OCI-LY1 (cell line): ENCODE data around the gene ELMO1.

Source experiments
- H2AFZ ChIP-seq: fragments of 200-600 bp; sonication (generic), shearing (Covaris generic); 2 replicates; pipeline ENCODE4 v1.6.0; 2014; ENCODE audit warnings: antibody characterized with exemption, mild to moderate bottlenecking, low read length
- H3F3A ChIP-seq: fragments of 200-600 bp; sonication (generic), shearing (Covaris generic); 2 replicates; pipeline ENCODE4 v1.6.0; 2014; ENCODE audit warnings: mild to moderate bottlenecking, antibody characterized with exemption, low read length, moderate library complexity; ENCODE audit not compliant: insufficient read depth
- H3K27ac ChIP-seq: fragments of 200-600 bp; sonication (generic); 2 replicates; pipeline ENCODE4 v1.5.1; 2014; ENCODE audit warnings: low read length, mixed run types, mild to moderate bottlenecking, low read depth; ENCODE audit not compliant: poor library complexity, severe bottlenecking
- H3K27me3 ChIP-seq: fragments of 200-600 bp; sonication (generic); 2 replicates; pipeline ENCODE4 v1.6.0; 2014; ENCODE audit warnings: antibody characterized with exemption, mild to moderate bottlenecking, low read length, moderate library complexity; ENCODE audit not compliant: insufficient read depth
- H3K36me3 ChIP-seq: fragments of 200-600 bp; sonication (generic); 2 replicates; pipeline ENCODE4 v1.6.1; 2014; ENCODE audit warnings: mild to moderate bottlenecking, antibody characterized with exemption, low read length, moderate library complexity, mixed read lengths; ENCODE audit not compliant: insufficient read depth
- H3K4me1 ChIP-seq: fragments of 200-600 bp; sonication (generic); 2 replicates; pipeline ENCODE4 v1.5.1; 2014; ENCODE audit warnings: mild to moderate bottlenecking, low read length, moderate library complexity; ENCODE audit not compliant: insufficient read depth, severe bottlenecking
- H3K4me2 ChIP-seq: fragments of 200-600 bp; sonication (generic), shearing (Covaris generic); 2 replicates; pipeline ENCODE4 v1.6.1; 2014; ENCODE audit warnings: low read length
- H3K4me3 ChIP-seq: fragments of 200-600 bp; sonication (generic); 2 replicates; pipeline ENCODE4 v1.5.1; 2014; ENCODE audit warnings: low read length, low read depth, mild to moderate bottlenecking, mixed read lengths; ENCODE audit not compliant: poor library complexity, severe bottlenecking
- H3K79me2 ChIP-seq: fragments of 200-600 bp; shearing (Covaris generic); 2 replicates; pipeline ENCODE4 v1.6.1; 2016; ENCODE audit warnings: mixed run types, low read length, mixed read lengths; ENCODE audit not compliant: insufficient read depth
- H3K9ac ChIP-seq: fragments of 200-600 bp; sonication (generic), shearing (Covaris generic); 2 replicates; pipeline ENCODE4 v1.6.1; 2014; ENCODE audit warnings: mild to moderate bottlenecking, low read length, mixed read lengths
- H3K9me2 ChIP-seq: fragments of 200-600 bp; sonication (generic), shearing (Covaris generic); 2 replicates; pipeline ENCODE4 v1.6.1; 2014; ENCODE audit warnings: low read depth, mild to moderate bottlenecking, low read length, mixed read lengths
- H3K9me3 ChIP-seq: fragments of 200-600 bp; shearing (Covaris generic); 2 replicates; pipeline ENCODE4 v1.6.1; 2014; ENCODE audit warnings: low read length, mixed read lengths
- H4K20me1 ChIP-seq: fragments of 200-600 bp; sonication (generic), shearing (Covaris generic); 2 replicates; pipeline ENCODE4 v1.6.0; 2016; ENCODE audit warnings: mild to moderate bottlenecking, low read length; ENCODE audit not compliant: insufficient read depth
- EZH2 ChIP-seq: fragments of 200-600 bp; sonication (generic), shearing (Covaris generic); IDR thresholded peaks from 2 replicates; pipeline ENCODE4 v1.8.0; 2017; ENCODE audit warnings: borderline replicate concordance, mixed run types, mild to moderate bottlenecking, antibody characterized with exemption, low read length, moderate library complexity, mixed read lengths
- TF ChIP-seq, protein P1 (sequence below): fragments of 200-600 bp; sonication (generic), shearing (Covaris generic); IDR thresholded peaks from 2 replicates; pipeline ENCODE4 v1.5.1; 2017; ENCODE audit warnings: mild to moderate bottlenecking, antibody characterized with exemption, low read length, moderate library complexity, mixed read lengths

Gene ELMO1

GRCh38 chr7:37471619-37472018 lies 23.0 kb upstream of the ELMO1 start:
- Histone ChIP-seq H3K9ac (no peak overlapping the region), H3K27ac (no peak overlapping the region), H2AFZ (no peak overlapping the region), H3K9me2 (no peaks in the 10 kb centered on the region), H3K27me3 (peaks cover 6% of the 10 kb centered on the region; the same call in 1 of the 2 replicates), H4K20me1 (no peaks in the 10 kb centered on the region), H3F3A (no peaks in the 10 kb centered on the region), H3K9me3 (peaks cover 8% of the 10 kb centered on the region; the same call in 1 of the 2 replicates), H3K4me1 (no peaks in the 10 kb centered on the region), H3K36me3 (no peaks in the 10 kb centered on the region), H3K4me2 (no peak overlapping the region), H3K79me2 (no peaks in the 10 kb centered on the region), H3K4me3 (no peak overlapping the region)
- TF ChIP-seq, protein P1, sequence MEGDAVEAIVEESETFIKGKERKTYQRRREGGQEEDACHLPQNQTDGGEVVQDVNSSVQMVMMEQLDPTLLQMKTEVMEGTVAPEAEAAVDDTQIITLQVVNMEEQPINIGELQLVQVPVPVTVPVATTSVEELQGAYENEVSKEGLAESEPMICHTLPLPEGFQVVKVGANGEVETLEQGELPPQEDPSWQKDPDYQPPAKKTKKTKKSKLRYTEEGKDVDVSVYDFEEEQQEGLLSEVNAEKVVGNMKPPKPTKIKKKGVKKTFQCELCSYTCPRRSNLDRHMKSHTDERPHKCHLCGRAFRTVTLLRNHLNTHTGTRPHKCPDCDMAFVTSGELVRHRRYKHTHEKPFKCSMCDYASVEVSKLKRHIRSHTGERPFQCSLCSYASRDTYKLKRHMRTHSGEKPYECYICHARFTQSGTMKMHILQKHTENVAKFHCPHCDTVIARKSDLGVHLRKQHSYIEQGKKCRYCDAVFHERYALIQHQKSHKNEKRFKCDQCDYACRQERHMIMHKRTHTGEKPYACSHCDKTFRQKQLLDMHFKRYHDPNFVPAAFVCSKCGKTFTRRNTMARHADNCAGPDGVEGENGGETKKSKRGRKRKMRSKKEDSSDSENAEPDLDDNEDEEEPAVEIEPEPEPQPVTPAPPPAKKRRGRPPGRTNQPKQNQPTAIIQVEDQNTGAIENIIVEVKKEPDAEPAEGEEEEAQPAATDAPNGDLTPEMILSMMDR, result no peak
- no peak for TF ChIP-seq EZH2

DNA sequence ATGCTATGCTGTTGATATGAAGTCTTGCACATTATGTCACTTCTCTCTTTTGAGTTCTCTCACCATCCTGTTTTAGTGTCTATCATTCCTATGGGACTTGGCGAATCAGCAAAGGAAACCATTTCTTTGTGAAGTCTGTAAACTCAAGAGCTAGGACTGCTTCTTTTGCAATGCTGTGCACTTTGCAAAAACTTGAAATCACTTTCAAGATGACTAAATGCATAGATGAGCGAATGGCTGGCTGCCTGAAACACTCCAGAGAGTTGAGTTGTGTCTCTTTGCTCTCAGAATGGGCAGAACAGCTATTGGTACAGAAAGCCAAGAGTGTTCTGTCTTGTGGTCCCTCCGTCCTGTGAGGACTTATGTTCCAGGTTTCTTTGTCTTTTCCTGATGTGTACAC lies 18.3 kb upstream of the ELMO1 start:
- no peak overlapping the region for H3K4me2 ChIP-seq
- no peaks in the 10 kb centered on the region for H3K79me2 ChIP-seq

GRCh38 chr7:37462138-37462537 lies 13.5 kb upstream of the ELMO1 start:
- no peak overlapping the region for H3K4me3 ChIP-seq
- no peaks in the 10 kb centered on the region for H3K36me3 ChIP-seq
- no peak for TF ChIP-seq EZH2
- TF ChIP-seq, protein P1, result no peak
- no peaks in the 10 kb centered on the region for H3K4me1 ChIP-seq
- no peaks in the 10 kb centered on the region for H3K79me2 ChIP-seq
- H2AFZ ChIP-seq, result no peak overlapping the region
- H3K9me2 ChIP-seq, result no peaks in the 10 kb centered on the region
- H3K27ac ChIP-seq, result no peak overlapping the region
- H3K27me3 ChIP-seq, result no peaks in the 10 kb centered on the region
- no peak overlapping the region for H3K9ac ChIP-seq
- H3K4me2 ChIP-seq, result no peak overlapping the region
- no peaks in the 10 kb centered on the region for H4K20me1 ChIP-seq
- no peaks in the 10 kb centered on the region for H3K9me3 ChIP-seq
- no peaks in the 10 kb centered on the region for H3F3A ChIP-seq

More for the DNA sequence above, 18.3 kb upstream of the ELMO1 start:
- Histone ChIP-seq H3K27me3 (0 out of 2 replicates have a peak, but pooled peaks cover 3% of the 10 kb centered on the region), H2AFZ (no peak overlapping the region), H3K9me3 (peaks cover 8% of the 10 kb centered on the region; the same call in 1 of the 2 replicates), H3F3A (no peaks in the 10 kb centered on the region), H3K4me3 (no peak overlapping the region), H3K36me3 (no peaks in the 10 kb centered on the region), H3K9ac (no peak overlapping the region), H3K9me2 (no peaks in the 10 kb centered on the region), H3K4me1 (no peaks in the 10 kb centered on the region), H3K27ac (no peak overlapping the region), H4K20me1 (no peaks in the 10 kb centered on the region)
- TF ChIP-seq, protein P1, result no peak
- TF ChIP-seq EZH2, result no peak
